GM19397 (cell line): ENCODE data around the gene DCAF6.

Experiments
- ATAC-seq: cut with Tn5 transposase; IDR thresholded peaks from one replicate; pipeline ENCODE4 v1.9.1; 2021; ENCODE audit warnings: mild to moderate bottlenecking, moderate library complexity; ENCODE audit not compliant: unreplicated experiment

Gene DCAF6

GRCh38 chr1:167964646-167965045 is 28.2 kb downstream of the DCAF6 start:
- ATAC-seq, result no peak

DNA sequence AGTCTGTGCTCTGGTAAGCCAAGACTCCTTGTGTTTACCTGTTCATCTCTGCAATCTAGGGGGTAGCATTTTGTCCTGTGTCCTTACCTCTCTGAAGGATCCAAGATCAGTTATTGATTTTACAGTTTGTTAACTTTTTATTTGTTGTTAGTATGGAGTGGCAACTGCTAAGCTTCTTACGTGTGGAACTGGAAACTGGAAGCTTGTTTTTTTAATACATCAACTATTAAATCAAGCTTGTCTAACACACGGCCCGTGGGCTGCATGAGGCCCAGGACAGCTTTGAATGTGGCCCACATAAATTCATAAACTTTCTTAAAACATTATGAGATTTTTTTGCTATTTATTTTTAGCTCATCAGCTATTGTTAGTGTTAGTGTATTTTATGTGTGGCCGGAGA is 29.6 kb downstream of the DCAF6 start:
- ATAC-seq, result no peak

GRCh38 chr1:167968569-167968968 is 32.1 kb downstream of the DCAF6 start:
- no peak for ATAC-seq

DNA sequence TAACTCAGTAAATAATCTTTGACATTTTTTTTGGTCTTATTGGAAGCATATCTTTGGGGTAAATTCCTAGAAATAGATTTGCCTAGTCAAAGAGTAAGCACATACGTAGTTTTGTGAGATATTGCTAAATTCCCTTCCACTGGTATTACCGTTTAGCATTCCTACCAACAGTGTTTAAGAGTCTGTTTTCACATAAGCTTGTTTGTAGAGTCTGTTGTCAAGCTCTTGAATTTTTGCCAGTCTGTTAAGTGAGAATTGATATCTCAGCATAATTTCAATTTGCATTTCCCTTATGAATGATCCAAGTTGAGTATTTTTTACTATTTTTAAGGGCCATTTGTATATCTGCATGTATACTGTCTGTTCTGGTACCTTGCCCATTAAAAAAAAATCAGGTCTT is 37.3 kb downstream of the DCAF6 start:
- no peak for ATAC-seq

DNA sequence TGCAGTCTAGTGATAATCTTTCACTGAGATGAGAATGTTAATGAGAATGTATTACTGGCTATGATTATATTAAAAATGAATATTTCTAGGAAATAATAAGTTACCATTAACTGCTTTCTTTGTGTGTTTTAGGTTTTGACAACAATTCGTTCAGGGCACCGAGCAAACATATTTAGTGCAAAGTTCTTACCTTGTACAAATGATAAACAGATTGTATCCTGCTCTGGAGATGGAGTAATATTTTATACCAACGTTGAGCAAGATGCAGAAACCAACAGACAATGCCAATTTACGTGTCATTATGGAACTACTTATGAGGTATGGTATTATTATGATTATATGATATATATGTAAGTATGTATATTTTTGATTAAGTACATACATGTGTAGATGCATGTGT is 38.2 kb downstream of the DCAF6 start:
- no peak for ATAC-seq

DNA sequence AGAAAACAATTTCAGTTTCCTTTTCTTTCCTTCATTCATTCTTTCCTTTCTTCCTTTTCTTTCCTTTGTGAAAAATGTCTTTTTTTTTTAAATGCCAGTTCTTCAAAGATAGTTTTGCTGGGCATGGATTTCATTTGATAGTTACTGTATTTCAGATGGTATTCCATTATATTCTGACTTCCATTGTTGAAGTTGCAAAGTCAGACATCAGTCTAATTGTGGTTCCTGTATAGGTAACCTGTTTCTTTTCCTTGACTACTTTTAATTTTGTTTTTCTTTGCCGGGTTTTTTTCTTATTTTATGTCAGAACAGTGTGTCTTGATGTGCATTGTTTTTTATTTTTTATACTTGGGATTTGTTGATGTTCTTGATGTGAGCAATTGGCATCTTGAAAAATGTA is 40.8 kb downstream of the DCAF6 start:
- no peak for ATAC-seq

DNA sequence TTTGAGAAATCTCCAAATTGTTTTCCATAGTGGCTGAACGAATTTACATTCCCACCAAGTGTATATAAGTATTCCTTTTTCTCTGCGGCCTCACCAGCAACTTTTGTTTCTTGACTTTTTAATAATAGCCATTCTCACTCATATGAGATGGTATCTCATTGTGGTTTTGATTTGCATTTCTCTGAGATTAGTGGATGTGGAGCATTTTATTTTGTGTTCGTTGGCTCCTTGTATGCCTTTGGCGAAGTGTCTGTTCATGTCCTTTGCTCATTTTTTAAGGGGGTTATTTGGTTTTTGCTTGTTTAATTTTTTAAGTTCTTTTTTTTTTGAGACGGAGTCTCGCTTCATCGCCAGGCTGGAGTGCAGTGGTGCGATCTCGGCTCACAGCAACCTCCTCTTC is 45.5 kb downstream of the DCAF6 start:
- ATAC-seq, result no peak

DNA sequence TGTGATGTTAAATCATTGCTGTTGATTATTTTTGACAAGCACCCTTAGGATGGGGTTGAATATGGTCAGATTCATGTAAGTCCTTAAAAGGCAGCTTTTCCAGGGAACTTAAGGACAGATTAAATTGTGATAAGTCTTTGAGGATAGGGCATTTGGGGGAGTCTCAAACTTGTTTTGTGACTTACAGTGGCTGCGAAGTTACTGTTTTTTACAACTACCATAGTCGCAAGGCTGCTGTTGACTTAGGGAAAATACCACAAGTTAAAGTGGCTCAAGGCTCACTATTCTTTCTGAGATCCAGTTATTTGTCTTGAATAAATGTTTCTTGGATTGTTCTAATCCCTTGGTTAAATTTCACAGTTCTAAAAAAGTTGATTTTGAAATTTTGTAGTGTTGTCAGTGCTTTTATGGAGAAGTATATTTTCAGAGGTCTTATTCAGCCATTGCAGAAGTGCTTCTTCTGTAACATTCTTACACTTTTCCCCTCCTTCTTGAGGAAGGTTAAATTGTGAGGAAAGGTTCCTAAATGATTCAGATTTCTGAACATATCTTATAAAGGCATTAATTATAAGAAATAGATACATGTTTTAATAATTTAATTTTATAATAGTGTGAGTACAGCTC is 47.4 kb downstream of the DCAF6 start:
- ATAC-seq, result no peak

DNA sequence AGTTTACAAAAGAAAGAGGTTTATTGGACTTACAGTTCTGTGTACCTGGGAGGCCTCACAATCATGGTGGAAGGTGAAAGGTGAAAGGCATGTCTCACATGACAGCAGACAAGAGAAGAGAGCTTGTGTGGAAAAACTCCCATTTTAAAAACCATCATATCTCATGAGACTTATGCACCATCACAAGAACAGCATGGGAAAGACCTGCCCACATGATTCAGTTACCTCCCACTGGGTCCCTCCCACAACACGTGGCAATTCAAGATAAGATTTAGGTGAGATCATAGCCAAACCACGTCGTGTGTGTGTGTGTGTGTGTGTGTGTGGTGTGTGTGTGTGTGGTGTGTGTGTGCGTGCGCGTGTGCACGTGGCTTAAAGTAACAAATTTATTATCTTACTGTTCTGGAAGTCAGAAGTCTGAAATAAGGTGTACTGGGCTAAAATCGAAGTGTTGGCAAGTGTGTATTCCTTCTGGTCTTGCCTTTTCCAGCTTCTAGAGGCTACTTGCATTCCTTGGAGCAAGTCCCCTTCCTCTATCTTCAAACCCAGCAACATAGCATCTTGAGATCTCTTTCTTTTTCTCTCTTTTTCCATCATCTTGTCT is 48.5 kb downstream of the DCAF6 start:
- ATAC-seq, result no peak

DNA sequence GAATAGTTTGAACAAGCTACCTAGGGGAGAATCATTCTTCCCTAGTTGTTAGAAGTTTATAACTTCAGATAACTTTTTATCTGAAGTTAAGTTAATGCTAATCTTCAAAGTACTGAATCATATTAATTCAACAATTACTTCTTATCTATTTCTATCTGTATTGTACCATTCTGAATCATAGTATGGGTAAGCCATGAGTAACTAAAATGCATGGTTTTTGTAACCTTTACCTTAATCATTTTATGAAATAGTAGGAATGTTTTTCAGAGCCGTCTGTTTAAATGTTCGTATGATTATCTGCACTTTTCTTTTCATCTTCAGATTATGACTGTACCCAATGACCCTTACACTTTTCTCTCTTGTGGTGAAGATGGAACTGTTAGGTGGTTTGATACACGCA is 50.7 kb downstream of the DCAF6 start:
- ATAC-seq, result no peak

- no peak for ATAC-seq
Observed at GRCh38 chr1:167991546-167991945, 55.1 kb downstream of the DCAF6 start.

DNA sequence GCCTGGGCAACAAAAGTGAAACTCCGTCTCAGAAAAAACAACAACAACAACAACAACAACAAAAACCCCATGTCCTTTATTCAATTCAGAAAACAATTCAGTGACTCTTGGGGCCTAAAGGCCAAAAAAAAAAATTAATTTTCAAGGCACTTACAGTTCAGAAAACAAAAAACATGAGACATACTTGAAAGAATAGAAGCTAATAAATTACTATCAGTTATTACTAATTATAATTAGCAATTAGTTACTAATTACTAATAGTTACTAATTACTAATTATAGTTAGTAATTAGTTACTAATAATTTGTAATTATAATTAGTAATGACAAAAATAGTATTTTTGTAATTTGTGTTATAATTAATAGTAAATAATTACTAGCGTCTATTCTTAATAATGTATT is 57.2 kb downstream of the DCAF6 start:
- no peak for ATAC-seq

- ATAC-seq, result no peak
Observed at GRCh38 chr1:167994560-167994959, 58.1 kb downstream of the DCAF6 start.

GRCh38 chr1:167995038-167995437 is 58.6 kb downstream of the DCAF6 start:
- ATAC-seq, result no peak

- ATAC-seq, result no peak
Observed at GRCh38 chr1:167996266-167996665, 59.8 kb downstream of the DCAF6 start.

DNA sequence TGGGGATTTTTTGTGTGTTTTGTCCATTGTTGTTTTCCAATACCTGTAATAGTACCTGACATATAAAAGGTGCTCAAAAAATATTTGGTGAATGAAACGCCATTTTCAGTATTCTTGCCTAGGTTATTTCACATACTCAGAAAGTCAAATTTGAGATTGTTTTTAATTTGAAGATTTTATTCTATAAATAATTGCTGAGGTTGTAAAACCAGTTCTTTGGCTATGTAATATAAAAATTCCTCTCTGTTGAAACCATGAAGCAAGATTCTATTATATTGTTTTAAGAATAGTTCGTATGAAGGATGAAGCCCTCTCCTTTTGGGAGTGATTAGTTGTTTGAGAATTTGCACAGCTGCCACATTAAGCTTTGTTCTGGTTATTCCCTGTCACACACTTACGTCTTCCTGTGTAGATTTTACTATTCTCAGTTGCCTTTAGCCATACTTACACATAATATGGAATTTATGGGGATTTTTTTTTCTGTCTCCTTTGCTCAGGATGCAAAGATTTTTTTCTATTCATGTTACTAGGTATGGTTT is 60.6 kb downstream of the DCAF6 start:
- no peak for ATAC-seq

GRCh38 chr1:167999877-168000276 is 63.4 kb downstream of the DCAF6 start:
- no peak for ATAC-seq

- ATAC-seq, result no peak
Observed at GRCh38 chr1:168000656-168001055, 64.2 kb downstream of the DCAF6 start.

DNA sequence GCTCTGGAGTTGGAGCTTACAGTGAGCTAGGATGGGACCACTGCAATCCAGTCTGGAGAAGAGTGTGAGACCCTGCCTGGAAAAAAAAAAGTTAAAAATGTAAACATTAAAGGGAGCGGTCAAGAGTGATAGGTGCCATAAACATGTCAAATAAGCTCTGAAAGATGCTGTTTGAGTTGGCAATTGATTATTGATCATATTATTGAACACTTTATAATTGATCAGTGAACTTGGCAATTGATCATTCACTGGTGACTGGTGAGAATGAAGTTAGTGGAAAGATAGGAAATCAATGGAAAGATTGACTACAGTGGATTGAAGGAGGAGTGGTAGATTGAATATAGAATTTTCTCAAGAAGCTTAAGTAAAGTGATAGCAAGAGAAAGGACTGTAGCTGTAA is 64.7 kb downstream of the DCAF6 start:
- no peak for ATAC-seq

DNA sequence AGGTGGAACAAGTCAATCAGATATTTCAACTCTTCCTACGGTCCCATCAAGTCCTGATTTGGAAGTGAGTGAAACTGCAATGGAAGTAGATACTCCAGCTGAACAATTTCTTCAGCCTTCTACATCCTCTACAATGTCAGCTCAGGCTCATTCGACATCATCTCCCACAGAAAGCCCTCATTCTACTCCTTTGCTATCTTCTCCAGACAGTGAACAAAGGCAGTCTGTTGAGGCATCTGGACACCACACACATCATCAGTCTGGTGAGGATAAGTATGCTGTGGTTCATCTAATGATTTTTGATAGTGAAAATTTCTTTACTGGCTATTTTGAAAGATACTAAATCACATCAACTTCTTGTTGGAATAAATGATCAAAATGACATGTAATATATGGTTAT is 68.0 kb downstream of the DCAF6 start:
- ATAC-seq, result no peak

- no peak for ATAC-seq
Observed at GRCh38 chr1:168005529-168005928, 69.0 kb downstream of the DCAF6 start.

DNA sequence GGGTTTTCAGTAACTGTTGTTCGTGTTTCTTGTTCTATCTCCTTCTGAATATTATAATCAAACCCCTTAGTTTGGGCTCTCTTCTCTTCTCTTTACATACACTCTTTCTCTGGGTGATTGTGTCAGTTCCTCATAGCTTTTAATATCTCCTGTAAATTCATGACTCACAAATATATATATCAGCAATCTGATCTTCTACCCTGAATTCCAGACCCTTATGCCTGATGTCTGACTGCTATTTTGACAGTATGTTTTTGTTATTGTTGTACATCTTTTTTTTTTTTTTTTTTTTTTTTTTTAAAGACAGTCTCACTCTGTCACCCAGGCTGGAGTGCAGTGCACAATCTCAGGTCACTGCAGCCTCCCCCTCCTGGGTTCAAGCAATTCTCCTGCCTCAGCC is 71.2 kb downstream of the DCAF6 start:
- no peak for ATAC-seq

GRCh38 chr1:168008595-168008994 is 72.1 kb downstream of the DCAF6 start:
- no peak for ATAC-seq
